ENCODE measurements around the gene MAVS.

MAVS gene

GRCh38 chr20:3900187-3900604, 53.6 kb downstream of the MAVS start:
- TF ChIP-seq CTCF (IDR thresholded peaks at IDR 0.05; ENCODE audit: low read depth, low read length, missing control alignments): no peak
- no peak for DNase-seq
- peaks cover 6% of the 10 kb centered on the region for H3K36me3 ChIP-seq (replicated peaks)
- in situ Hi-C loops (cut with HindIII; ENCODE audit: low pct_ligation_motif_present, low sequenced_read_pairs): loop anchor here (25.0 kb wide), 1 partner anchor 187 kb away; no protein-coding TSS in a partner anchor
- no peak overlapping the region for H3K4me3 ChIP-seq (ENCODE audit: low read depth, low read length)
- H3K27ac ChIP-seq: no peak overlapping the region
- no peaks in the 10 kb centered on the region for H3K27me3 ChIP-seq (replicated peaks)

GRCh38 chr20:3901028-3901705, 54.5 kb downstream of the MAVS start:
- DNase-seq: no peak
- no peak overlapping the region for H3K27ac ChIP-seq
- no peak for TF ChIP-seq CTCF (IDR thresholded peaks at IDR 0.05; ENCODE audit: low read depth, low read length, missing control alignments)
- no peaks in the 10 kb centered on the region for H3K27me3 ChIP-seq (replicated peaks)
- H3K36me3 ChIP-seq (replicated peaks): peaks cover 6% of the 10 kb centered on the region
- no peak overlapping the region for H3K4me3 ChIP-seq (ENCODE audit: low read depth, low read length)
- in situ Hi-C loops (cut with HindIII; ENCODE audit: low pct_ligation_motif_present, low sequenced_read_pairs): loop anchor here (25.0 kb wide), 1 partner anchor 186 kb away; no protein-coding TSS in a partner anchor

- DNase-seq: no peak
- H3K4me3 ChIP-seq (ENCODE audit: low read depth, low read length): no peak overlapping the region
- no peaks in the 10 kb centered on the region for H3K27me3 ChIP-seq (replicated peaks)
- no peak overlapping the region for H3K27ac ChIP-seq
- H3K36me3 ChIP-seq (replicated peaks): peaks cover 5% of the 10 kb centered on the region
- in situ Hi-C loops (cut with HindIII; ENCODE audit: low pct_ligation_motif_present, low sequenced_read_pairs): loop anchor here (25.0 kb wide), 1 partner anchor 185 kb away; no protein-coding TSS in a partner anchor
- TF ChIP-seq CTCF (IDR thresholded peaks at IDR 0.05; ENCODE audit: low read depth, low read length, missing control alignments): no peak
Measured at GRCh38 chr20:3901706-3902440, 55.2 kb downstream of the MAVS start.

GRCh38 chr20:3902446-3902845, 55.8 kb downstream of the MAVS start:
- Histone ChIP-seq H3K36me3 (replicated peaks) (peaks cover under 1% of the 10 kb centered on the region), H3K27ac (no peak overlapping the region), H3K4me3 (ENCODE audit: low read depth, low read length) (no peak overlapping the region), H3K27me3 (replicated peaks) (no peaks in the 10 kb centered on the region)
- no peak for TF ChIP-seq CTCF (IDR thresholded peaks at IDR 0.05; ENCODE audit: low read depth, low read length, missing control alignments)
- in situ Hi-C loops (cut with HindIII; ENCODE audit: low pct_ligation_motif_present, low sequenced_read_pairs): loop anchor here (25.0 kb wide), 1 partner anchor 185 kb away; no protein-coding TSS in a partner anchor
- DNase-seq: no peak

- TF ChIP-seq CTCF (IDR thresholded peaks at IDR 0.05; ENCODE audit: low read depth, low read length, missing control alignments): no peak
- H3K27me3 ChIP-seq (replicated peaks): no peaks in the 10 kb centered on the region
- DNase-seq: no peak
- H3K4me3 ChIP-seq (ENCODE audit: low read depth, low read length): no peak overlapping the region
- H3K36me3 ChIP-seq (replicated peaks): peaks cover 13% of the 10 kb centered on the region
- in situ Hi-C loops (cut with HindIII; ENCODE audit: low pct_ligation_motif_present, low sequenced_read_pairs): loop anchor here (25.0 kb wide), 1 partner anchor 183 kb away; no protein-coding TSS in a partner anchor
- no peak overlapping the region for H3K27ac ChIP-seq
Measured at GRCh38 chr20:3904224-3904623, 57.6 kb downstream of the MAVS start.
